GM19043 (cell line): ENCODE results near the gene PSMG1.
"Not testable (repeated sequence)": the region's sequence is repeated elsewhere in the genome, so short reads cannot be mapped to it uniquely, and the experiment has no call there.

ENCODE experiments used
- ATAC-seq: cut with Tn5 transposase; IDR thresholded peaks from one replicate; pipeline ENCODE4 v1.9.1; 2021; ENCODE audit warnings: low read depth; ENCODE audit not compliant: unreplicated experiment

The PSMG1 gene

DNA sequence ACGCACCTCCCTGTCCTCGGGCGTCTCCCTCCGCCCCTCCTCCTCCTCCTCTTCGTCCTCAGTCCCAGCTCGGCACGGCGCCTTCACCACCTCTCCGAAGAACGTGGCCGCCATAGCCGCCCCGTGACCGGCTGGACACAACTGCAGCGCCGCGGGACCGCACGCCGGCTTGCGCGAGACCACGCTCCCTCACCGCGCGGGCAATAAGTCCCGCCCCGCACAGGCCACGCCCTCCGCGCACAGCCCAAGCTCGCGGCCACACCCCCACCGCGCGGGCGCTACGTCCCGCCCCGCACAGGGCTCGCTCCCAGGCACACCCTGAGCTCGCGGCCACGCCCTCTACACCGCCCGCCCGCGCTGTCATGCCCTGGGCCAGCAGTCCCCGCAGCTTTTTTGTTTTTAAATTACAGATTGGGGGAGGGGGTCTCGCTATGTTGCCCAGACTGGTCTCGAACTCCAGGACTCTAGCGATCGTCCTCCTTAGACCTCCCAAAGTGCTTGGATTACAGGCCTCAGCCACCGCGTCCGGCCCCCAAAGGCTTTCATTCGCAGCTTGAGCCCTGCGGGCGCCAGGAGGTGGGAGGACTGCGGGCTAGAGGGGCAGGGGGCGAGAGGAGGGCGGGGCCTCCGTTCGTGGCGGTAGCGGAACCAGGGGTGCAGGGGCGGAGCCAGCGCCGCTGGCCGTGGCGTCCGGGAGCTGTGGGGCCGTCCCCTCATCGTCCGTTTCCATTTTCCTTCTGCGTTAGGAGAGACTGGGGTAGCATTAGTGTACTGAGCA, at the start of gene PSMG1:
Gene PSMG1 (minus strand): TSS at position 180 of the 778 bp plus-strand sequence. CDS start 66 bp downstream, at position 114.
- peak; percentile 80 for ATAC-seq

GRCh38 chr21:39232861-39233291, 49.6 kb upstream of the PSMG1 start:
- no peak for ATAC-seq

DNA sequence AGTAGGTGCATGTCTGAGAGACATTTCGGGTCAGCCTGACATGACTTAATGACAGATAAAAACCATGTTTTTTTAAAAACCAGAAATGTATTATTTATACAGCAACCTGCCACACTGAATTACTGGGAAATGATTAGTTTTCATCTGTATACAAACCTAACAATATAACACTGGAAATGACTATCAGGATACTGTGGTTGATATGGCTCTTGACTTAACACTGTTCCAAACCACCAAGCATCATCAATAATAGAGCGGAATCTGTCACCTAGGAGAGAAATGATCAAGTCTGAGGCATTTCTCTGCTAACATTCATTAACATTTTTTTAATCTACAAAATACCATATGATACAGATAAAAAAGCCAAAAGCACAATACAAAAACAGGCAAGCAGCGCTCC, 41.7 kb upstream of the PSMG1 start:
- ATAC-seq: no peak

DNA sequence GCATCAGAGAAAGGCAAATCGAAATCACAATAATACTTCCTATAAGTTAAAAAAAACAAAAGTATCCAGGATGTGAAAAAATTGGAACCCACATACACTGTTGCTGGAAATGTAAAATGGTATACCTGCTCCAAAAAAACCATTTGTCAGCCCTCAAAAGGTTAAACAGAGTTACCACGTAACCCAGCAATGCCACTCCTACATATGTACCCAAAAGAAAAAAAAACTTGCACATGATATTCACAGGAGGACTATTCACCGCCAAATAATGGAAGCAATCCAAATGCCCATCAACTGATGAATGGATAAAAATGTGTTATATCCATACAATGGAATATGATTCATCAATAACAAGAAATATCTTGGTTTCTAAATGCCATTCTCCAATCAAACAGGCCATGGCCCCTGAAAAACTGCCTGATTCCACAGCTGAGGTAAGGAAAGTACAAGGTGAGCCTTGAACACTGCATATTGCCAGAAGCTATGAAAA, 38.8 kb upstream of the PSMG1 start:
- no peak for ATAC-seq

DNA sequence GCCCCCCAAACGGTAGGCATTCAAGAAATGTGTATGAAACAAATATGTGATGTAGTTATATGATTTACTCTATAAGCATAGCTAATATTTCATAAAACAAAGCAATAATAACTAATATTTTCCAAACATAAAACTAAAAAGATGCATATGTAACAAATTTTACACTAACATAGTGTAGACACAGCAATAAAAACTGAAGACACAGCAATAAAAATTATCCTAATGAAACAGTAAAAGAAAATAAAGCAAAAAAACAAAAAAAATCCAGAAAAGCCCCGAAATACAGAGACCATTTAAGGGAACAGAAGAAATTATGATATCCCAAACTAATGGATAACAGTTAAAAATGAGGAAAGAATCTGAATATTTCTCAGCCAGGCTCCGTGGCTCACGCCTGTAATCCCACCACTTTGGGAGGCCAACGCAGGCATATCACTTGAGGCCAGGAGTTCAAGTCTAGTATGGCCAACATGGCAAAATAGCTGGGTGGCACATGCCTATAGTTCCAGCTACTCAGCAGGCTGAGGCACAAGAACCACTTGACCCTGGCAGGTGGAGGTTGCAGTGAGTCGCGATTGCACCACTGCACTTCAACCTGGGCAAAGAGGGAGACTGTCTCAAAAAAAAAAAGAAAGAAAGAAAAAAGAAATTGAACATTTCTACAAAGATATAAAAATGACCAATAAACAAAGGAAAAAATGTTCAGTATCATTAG, 38.2 kb upstream of the PSMG1 start:
- no peak for ATAC-seq

DNA sequence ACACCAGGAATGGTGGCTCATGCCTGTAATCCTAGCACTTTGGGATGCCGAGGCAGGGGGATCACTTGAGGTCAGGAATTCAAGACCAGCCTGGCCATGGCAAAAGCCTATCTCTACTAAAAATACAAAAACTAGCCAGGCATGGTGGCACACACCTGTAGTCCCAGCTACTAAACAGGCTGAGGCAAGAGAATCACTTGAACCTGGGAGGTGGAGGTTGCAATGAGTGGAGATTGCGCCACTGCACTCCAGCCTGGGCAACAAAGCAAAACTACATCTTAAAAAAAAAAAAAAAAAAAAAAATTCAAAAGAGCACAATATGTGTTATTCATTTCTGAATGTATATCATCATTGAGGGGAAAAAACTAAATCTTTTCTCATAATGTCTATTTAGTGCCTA, 37.6 kb upstream of the PSMG1 start:
- ATAC-seq: not testable (repeated sequence)

DNA sequence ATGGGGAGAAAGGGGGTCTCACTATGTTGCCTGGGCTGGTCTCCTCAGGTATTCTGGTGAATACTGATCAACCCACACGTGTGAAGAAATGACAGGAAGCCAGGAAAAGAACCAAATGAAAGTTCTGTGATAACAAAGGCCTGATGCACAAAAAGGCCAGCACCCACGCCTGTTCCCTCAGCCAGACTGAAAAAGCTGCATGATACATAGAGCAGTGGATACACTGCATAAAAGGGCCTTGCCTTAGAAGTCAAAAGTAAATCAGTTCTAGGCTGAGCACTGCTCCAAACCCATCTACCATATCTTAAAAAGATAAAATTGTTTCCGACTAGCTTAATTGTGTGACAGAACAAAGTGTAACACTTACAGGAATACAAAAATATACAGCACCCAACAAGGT, 36.9 kb upstream of the PSMG1 start:
- no peak for ATAC-seq

- no peak for ATAC-seq
These were observed 34.8 kb upstream of the PSMG1 start for GRCh38 chr21:39218082-39218409.

DNA sequence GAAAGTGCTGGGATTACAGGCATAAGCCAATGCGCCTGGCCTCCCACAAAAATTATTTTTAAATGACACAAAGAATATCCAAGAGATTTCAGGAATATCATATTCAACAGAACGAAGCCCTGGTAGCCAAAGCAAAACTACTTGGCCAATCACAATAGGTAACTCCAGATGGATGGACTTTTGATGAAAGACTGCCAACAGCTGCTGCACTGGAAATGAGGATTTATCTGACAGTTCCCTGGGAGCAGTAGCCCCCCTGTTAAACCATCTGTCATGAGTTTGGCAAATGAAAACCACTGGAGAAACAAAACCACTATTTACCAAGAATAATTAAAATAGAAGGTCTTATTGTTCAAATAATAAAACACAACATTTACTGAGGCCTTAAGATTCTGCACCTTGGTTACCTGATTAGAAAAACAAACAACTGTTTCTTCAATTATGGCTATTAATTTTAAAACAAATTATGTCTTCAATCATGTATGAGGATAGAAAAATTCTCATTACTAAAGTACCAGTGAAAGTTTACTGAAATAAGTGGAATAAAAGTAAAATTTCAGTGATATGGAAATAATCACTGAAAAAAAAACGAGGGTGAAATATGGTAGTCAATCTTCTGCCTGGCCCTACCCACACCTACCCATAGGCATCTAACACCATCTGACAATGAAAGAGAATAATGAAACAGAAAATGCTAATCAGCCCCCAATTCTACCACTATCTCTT, 34.3 kb upstream of the PSMG1 start:
- no peak for ATAC-seq

DNA sequence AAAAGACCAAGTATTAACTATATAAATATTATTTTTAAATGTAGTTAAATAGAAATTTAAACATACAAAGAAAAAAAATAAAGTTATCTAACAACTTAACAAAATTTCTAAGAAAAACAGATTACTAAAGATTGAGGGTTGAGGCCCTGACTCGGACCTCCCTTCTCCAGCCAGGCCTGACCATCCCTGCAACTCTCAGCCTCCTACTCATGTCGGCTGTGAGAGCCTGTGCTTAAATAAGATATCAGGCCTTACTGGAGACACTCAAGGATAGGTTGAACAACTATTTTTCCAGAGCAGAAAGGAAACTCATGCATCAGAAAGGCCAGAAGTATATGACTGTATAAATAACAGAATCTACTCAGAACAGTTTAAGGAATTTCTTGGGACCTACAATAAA, 33.0 kb upstream of the PSMG1 start:
- no peak for ATAC-seq

DNA sequence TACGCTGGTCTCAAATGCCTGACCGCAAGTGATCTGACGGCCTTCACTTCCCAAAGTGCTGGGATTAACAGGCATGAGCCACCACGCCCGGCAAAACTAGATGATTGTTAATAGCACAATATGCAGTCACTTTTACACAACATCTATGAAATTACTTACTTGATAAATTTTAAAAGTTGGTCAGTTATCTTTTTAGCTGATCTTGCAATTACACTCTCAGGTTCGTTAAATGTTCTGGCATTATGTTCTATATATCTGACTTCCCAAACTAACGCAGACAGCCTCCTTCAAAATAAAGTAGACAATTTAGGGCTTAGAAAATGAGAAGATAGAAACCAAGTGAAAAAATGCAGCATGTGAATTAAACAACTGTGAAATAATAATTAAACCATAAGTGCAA, 31.8 kb upstream of the PSMG1 start:
- ATAC-seq: no peak

- ATAC-seq: no peak
These were observed 26.1 kb upstream of the PSMG1 start for GRCh38 chr21:39209334-39209688.

DNA sequence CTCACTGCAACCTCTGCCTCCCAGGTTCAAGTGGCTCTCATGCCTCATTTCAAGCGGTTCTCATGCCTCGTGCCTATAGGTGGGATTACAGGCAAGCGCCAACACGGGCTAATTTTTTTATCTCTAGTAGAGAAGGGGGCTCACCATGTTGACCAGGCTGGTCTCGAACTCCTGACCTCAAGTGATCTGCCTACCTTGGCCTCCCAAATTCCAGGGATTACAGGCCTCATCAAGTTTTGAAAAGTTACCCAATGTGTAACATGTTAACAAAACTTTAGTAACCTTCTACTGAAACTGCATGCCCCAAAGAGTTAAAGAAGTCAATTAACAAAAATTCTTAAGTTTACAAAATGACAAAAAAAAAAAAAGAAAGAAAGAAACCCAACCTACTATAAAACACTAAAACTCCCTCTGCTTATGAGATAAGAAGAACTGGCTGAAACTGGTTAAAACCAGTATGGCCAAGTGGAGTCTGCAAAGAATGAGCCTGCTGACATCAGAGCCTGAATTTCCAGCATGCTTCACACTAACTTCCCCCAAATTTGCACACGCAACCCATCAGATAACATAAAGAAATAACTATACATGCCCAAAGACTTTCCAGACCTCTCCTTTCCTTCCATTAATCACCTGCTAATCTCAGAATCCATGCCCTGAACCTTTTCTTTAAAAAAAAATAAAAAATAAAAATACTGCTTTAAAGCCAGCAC, 25.5 kb upstream of the PSMG1 start:
- ATAC-seq: no peak

DNA sequence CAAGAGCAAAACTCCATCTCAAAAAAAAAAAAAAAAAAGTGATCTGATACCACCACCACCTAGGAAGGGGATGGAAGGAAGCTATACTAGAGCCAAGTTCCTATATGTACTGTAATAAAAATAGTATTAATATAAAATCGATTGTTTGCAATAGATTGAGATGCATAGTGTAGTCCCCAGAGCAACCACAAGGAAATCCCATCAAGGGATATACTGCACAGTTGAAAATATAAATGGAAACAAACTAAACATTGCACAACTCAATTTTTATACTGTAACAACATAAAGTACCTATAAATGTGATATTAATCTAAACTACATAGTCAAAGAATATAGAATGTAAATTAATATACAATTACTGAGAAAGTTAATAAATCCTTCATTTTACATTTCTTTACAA, 20.9 kb upstream of the PSMG1 start:
- no peak for ATAC-seq

DNA sequence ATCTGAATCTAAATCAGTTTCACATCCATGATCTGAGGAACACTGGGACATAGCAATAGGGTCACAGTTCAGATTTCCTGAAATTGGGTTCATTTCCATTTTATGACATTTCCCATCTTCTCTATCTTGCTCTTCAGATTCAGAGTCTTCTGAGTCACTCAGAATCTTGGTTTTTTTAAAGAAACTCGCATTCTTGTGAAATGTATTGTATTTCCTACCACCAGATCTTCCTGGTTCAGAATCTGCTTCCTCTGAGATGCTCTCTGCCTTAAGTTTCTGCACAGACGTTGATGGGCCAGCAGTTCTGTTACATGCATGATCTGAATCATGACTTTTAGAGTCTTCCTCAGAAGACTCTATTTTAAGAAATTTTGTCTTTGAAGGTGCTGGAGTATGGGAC, 15.5 kb upstream of the PSMG1 start:
- ATAC-seq: no peak

GRCh38 chr21:39197448-39198233, 14.4 kb upstream of the PSMG1 start:
- ATAC-seq: no peak

DNA sequence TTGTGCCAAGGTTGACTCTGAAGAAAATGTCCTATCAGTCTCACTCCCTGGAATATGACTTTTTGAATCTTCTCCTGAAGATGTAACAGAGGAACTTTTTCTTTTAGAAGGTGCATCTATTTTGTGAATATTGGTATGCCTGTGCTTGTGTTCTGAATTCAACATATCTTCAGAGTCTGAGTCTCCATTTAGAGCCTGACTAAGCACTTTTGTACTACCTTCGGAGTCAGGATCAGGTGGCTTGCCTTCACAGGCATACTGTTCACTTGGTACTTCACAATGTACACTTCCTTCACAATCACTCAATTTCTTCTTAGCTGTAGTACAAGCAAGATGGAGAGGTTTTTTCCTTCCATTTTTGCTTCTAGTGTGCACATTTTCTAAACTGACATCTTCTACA, 13.6 kb upstream of the PSMG1 start:
- no peak for ATAC-seq

DNA sequence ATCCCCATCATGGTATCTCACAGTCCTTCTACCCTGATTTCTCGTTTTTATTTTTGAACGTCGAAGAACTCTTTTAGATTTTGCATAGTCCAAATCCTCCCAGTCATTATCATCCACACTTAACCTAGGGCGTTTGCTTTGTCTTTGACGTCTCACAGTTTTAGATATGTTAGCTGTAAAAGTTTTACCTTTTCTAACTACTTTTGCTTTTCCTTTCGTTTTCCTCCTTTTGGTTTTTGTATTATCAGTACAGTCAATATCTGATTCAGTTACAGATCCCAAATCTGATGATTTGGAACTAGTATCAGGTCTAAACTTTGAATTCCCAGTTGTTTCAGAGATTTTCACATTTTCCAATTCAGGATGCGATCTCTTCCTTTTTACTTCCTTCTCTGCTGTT, 13.1 kb upstream of the PSMG1 start:
- no peak for ATAC-seq

DNA sequence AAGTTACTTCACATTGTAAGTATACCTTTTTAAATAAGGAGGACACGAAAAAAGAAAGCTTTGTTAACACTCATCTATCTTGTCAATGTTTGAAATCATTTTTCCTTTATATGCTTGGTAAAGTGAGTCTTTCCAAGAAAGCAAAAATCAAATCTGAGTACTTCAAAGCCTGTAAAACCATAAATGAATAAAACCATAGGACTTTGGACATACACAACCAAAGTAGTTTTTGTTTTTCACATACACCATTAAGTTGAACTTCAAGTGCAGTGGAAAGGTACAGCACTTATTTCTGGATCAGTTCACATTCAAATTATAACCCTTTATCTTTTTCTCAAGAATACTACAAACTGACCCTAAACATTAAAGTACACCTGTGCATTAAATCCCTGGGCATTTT, 10.1 kb upstream of the PSMG1 start:
- no peak for ATAC-seq
